Measurements from ENCODE around the gene KRT20.
"Not testable (repeated sequence)": the region's sequence is repeated elsewhere in the genome, so short reads cannot be mapped to it uniquely, and the experiment has no call there.

KRT20 gene

GRCh38 chr17:40884708-40885512, at the start of gene KRT20:
KRT20 (minus strand) TSS chr17:40885242; CDS start chr17:40885185, 57 bp downstream.
- DNase-seq (ENCODE audit: low read depth): no peak
- no peak within 1 kb of the TSS for H3K4me3 ChIP-seq (ENCODE audit: low read length)
- no peak; the same call in 1 of the 2 replicates for TF ChIP-seq CTCF (conservative IDR thresholded peaks at IDR 0.05; ENCODE audit: low read length)

GRCh38 chr17:40932608-40933007, 47.6 kb upstream of the KRT20 start:
- no peak for DNase-seq (ENCODE audit: low read depth)
- no peak overlapping the region for H3K4me3 ChIP-seq (ENCODE audit: low read length)
- no peak for TF ChIP-seq CTCF (conservative IDR thresholded peaks at IDR 0.05; ENCODE audit: low read length)

- DNase-seq (ENCODE audit: low read depth): no peak
- H3K4me3 ChIP-seq (ENCODE audit: low read length): no peak overlapping the region
- TF ChIP-seq CTCF (conservative IDR thresholded peaks at IDR 0.05; ENCODE audit: low read length): no peak
Measured at GRCh38 chr17:40931311-40931710, 46.3 kb upstream of the KRT20 start.

GRCh38 chr17:40926341-40926740, 41.3 kb upstream of the KRT20 start:
- no peak overlapping the region; the same call in 1 of the 2 replicates for H3K4me3 ChIP-seq (ENCODE audit: low read length)
- no peak for TF ChIP-seq CTCF (conservative IDR thresholded peaks at IDR 0.05; ENCODE audit: low read length)
- no peak for DNase-seq (ENCODE audit: low read depth)

- DNase-seq (ENCODE audit: low read depth): peak; percentile 89
- TF ChIP-seq CTCF (conservative IDR thresholded peaks at IDR 0.05; ENCODE audit: low read length): no peak
- H3K4me3 ChIP-seq (ENCODE audit: low read length): no peak overlapping the region
Measured at GRCh38 chr17:40922239-40922638, 37.2 kb upstream of the KRT20 start.

- no peak for TF ChIP-seq CTCF (conservative IDR thresholded peaks at IDR 0.05; ENCODE audit: low read length)
- no peak overlapping the region for H3K4me3 ChIP-seq (ENCODE audit: low read length)
- no peak for DNase-seq (ENCODE audit: low read depth)
Measured at GRCh38 chr17:40921026-40921425, 36.0 kb upstream of the KRT20 start.

- not testable (repeated sequence) for DNase-seq (ENCODE audit: low read depth)
Measured at GRCh38 chr17:40917116-40917515, 32.1 kb upstream of the KRT20 start.

More at GRCh38 chr17:40917116-40917515, 32.1 kb upstream of the KRT20 start:
- not testable (repeated sequence) for H3K4me3 ChIP-seq (ENCODE audit: low read length)

All from AG10803 (cell line).